ENCODE results near the gene CIBAR2.

CIBAR2 gene

GRCh38 chr16:85156869-85157268 is 44.6 kb upstream of the CIBAR2 start (continued):
- TF ChIP-seq ZBTB17 (tag by site-specific recombination; IDR thresholded peaks at IDR 0.05): peak; percentile 98
- 0 out of 2 replicates have a peak, but pooled peaks have one; percentile 41 for TF ChIP-seq ZNF571 (tag by site-specific recombination; IDR thresholded peaks at IDR 0.05)
- TF ChIP-seq ZNF169 (tag by site-specific recombination; IDR thresholded peaks at IDR 0.05): no peak
- TF ChIP-seq ZNF148 (tag by site-specific recombination; IDR thresholded peaks at IDR 0.05; ENCODE audit: borderline replicate concordance): 0 out of 2 replicates have a peak, but pooled peaks have one; percentile 75
- TF ChIP-seq ZNF112 (tag by site-specific recombination; IDR thresholded peaks at IDR 0.05): 0 out of 2 replicates have a peak, but pooled peaks have one; percentile 22
- no peak for TF ChIP-seq ZBTB21 (tag by site-specific recombination; IDR thresholded peaks at IDR 0.05)
- no peak for TF ChIP-seq ZNF423 (tag by site-specific recombination; IDR thresholded peaks at IDR 0.05)
- no peak for TF ChIP-seq ZBTB8A (tag by site-specific recombination; IDR thresholded peaks at IDR 0.05)
- TF ChIP-seq ZNF530 (tag by site-specific recombination; IDR thresholded peaks at IDR 0.05; ENCODE audit: low read depth): no peak
- no peak for TF ChIP-seq PRDM2 (tag by site-specific recombination; IDR thresholded peaks at IDR 0.05; ENCODE audit: borderline replicate concordance)
- TF ChIP-seq ZNF280C (tag by site-specific recombination; IDR thresholded peaks at IDR 0.05): no peak
- TF ChIP-seq ZNF621 (tag by site-specific recombination; IDR thresholded peaks at IDR 0.05): no peak
- TF ChIP-seq HIC1 (tag by site-specific recombination; IDR thresholded peaks at IDR 0.05): no peak
- TF ChIP-seq ZNF544 (tag by site-specific recombination; IDR thresholded peaks at IDR 0.05): peak; percentile 21; the same call in 1 of the 2 replicates
- TF ChIP-seq ZNF311 (tag by site-specific recombination; IDR thresholded peaks at IDR 0.05; ENCODE audit: borderline replicate concordance): peak; percentile 33; the same call in 1 of the 2 replicates
- TF ChIP-seq ZNF416 (tag by site-specific recombination; IDR thresholded peaks at IDR 0.05): no peak
- no peak for TF ChIP-seq ZNF660 (tag by site-specific recombination; IDR thresholded peaks at IDR 0.05)
- TF ChIP-seq TCF7L2 (IDR thresholded peaks at IDR 0.05; ENCODE audit: borderline replicate concordance, low read depth, low read length): no peak
- peak; percentile 28; the same call in 1 of the 2 replicates for TF ChIP-seq ZNF398 (tag by site-specific recombination; IDR thresholded peaks at IDR 0.05)
- TF ChIP-seq ZNF302 (tag by site-specific recombination; IDR thresholded peaks at IDR 0.05; ENCODE audit: low read depth): no peak
- TF ChIP-seq ZNF521 (tag by site-specific recombination; IDR thresholded peaks at IDR 0.05): peak; percentile 26; the same call in 1 of the 2 replicates
- no peak for TF ChIP-seq CTCF (tag by site-specific recombination; IDR thresholded peaks at IDR 0.05)
- peak; percentile 98 for TF ChIP-seq ZNF366 (tag by site-specific recombination; conservative IDR thresholded peaks at IDR 0.05)
- 0 out of 2 replicates have a peak, but pooled peaks have one; percentile 22 for TF ChIP-seq ZNF133 (tag by site-specific recombination; IDR thresholded peaks at IDR 0.05)
